H1 (cell line): Measurements from ENCODE around the gene RRAD. TPM values are rescaled to one million over a fixed set of nuclear protein-coding genes. Genes with fewer than 3 reads are reported as not detected.
A peak's percentile ranks its signal among the peaks of the same experiment; 100 is the strongest.

Source experiments
- CTCF ChIA-PET: fragments of 300-600 bp; sonication (Branson Sonifier 250); formaldehyde crosslinking; loops from one replicate; lab custom pipeline; 2021; ENCODE audit not compliant: partially characterized antibody; lab: Charles Lee
- POLR2A ChIA-PET: fragments of 300-600 bp; sonication (Branson Sonifier 250); formaldehyde crosslinking; loops from one replicate; lab custom pipeline; 2021; ENCODE audit warnings: inconsistent platforms; ENCODE audit not compliant: partially characterized antibody; lab: Charles Lee
- DNase-seq, 2 experiments: peaks; one replicate each; pipeline versions ENCODE4 v3.0.0 to v3.0.0-alpha.2; 2010 to 2022; ENCODE audit warnings: low spot score in 2 of 2, low read depth in 1 of 2, mixed read lengths in 1 of 2
- FAIRE-seq: peaks from 2 replicates; lab custom pipeline; 2011; peaks lifted over from hg19 to GRCh38; lab: Jason Lieb, UNC
- H2AFZ ChIP-seq: 2 replicates; pipeline ENCODE4 v1.8.1; 2012; ENCODE audit warnings: low read length, inconsistent platforms
- H2AK5ac ChIP-seq: 2 replicates; pipeline ENCODE4 v1.6.1; 2013; ENCODE audit warnings: low read depth, low read length
- H2BK120ac ChIP-seq: replicated peaks from 2 replicates; pipeline ENCODE3; 2013; ENCODE audit warnings: low read depth, low read length, inconsistent platforms
- H2BK12ac ChIP-seq: 2 replicates; pipeline ENCODE4 v1.6.1; 2013; ENCODE audit warnings: low read depth, low read length
- H2BK15ac ChIP-seq: 2 replicates; pipeline ENCODE4 v1.6.1; 2013; ENCODE audit warnings: low read length
- H2BK20ac ChIP-seq: 2 replicates; pipeline ENCODE4 v1.6.1; 2013; ENCODE audit warnings: low read length
- H2BK5ac ChIP-seq: 2 replicates; pipeline ENCODE4 v1.6.1; 2013; ENCODE audit warnings: low read depth, low read length
- H3K14ac ChIP-seq: 2 replicates; pipeline ENCODE4 v1.6.1; 2013; ENCODE audit warnings: inconsistent platforms; ENCODE audit not compliant: insufficient read length
- H3K18ac ChIP-seq: 2 replicates; pipeline ENCODE4 v1.6.1; 2013; ENCODE audit warnings: low read length; ENCODE audit errors: extremely low read depth
- H3K23ac ChIP-seq: 2 replicates; pipeline ENCODE4 v1.6.1; 2013; ENCODE audit warnings: inconsistent platforms; ENCODE audit not compliant: insufficient read length
- H3K23me2 ChIP-seq: 2 replicates; pipeline ENCODE4 v1.6.1; 2013; ENCODE audit warnings: low read depth, low read length
- H3K27ac ChIP-seq: 2 replicates; pipeline ENCODE4 v1.6.1; 2011; ENCODE audit warnings: low read depth, low read length, inconsistent platforms
- H3K27me3 ChIP-seq, 4 experiments: replicated peaks in 1 of 4; 1 replicate in 1 of 4; 2 replicates in 3 of 4; pipeline versions ENCODE4 v1.6.1 to v1.8.1; 2011 to 2013; ENCODE audit warnings: low read length in 3 of 4, mild to moderate bottlenecking in 3 of 4, inconsistent platforms in 2 of 4, mixed read lengths in 2 of 4, moderate library complexity in 1 of 4; ENCODE audit not compliant: control insufficient read depth in 3 of 4, insufficient read depth in 3 of 4; ENCODE audit errors: extremely low read depth in 1 of 4
- H3K36me3 ChIP-seq, 4 experiments: 2 replicates each; pipeline versions ENCODE4 v1.6.1 to v1.8.1; 2011 to 2013; ENCODE audit warnings: mild to moderate bottlenecking in 4 of 4, low read length in 3 of 4, moderate library complexity in 2 of 4, control low read depth in 1 of 4, inconsistent platforms in 1 of 4; ENCODE audit not compliant: insufficient read depth in 4 of 4, control insufficient read depth in 2 of 4
- H3K4ac ChIP-seq: replicated peaks from 2 replicates; pipeline ENCODE3; 2013; ENCODE audit warnings: low read length, low read depth, mixed read lengths, inconsistent platforms; ENCODE audit not compliant: insufficient read length
- H3K4me1 ChIP-seq, 4 experiments: replicated peaks in 1 of 4; 1 replicate in 1 of 4; 2 replicates in 3 of 4; pipeline versions ENCODE4 v1.6.1 to v1.8.1; 2011 to 2013; ENCODE audit warnings: low read length in 3 of 4, inconsistent platforms in 2 of 4, mixed read lengths in 1 of 4; ENCODE audit not compliant: insufficient read depth in 4 of 4, control insufficient read depth in 3 of 4
- H3K4me2 ChIP-seq, 2 experiments: 2 replicates each; pipeline versions ENCODE4 v1.6.1 to v1.8.1; 2011 to 2013; ENCODE audit warnings: low read depth in 2 of 2, low read length in 2 of 2, control low read depth in 1 of 2, inconsistent platforms in 1 of 2, mild to moderate bottlenecking in 1 of 2; ENCODE audit not compliant: insufficient read depth in 1 of 2
- H3K4me3 ChIP-seq, 4 experiments: fragments of 200-600, 300-600 bp in 1 of 4; sonication (generic), shearing (Covaris generic), sonication (Bioruptor Twin) in 1 of 4; 2 replicates each; pipeline versions ENCODE4 v1.5.1 to v1.8.1; 2011 to 2016; ENCODE audit warnings: low read length in 4 of 4, low read depth in 3 of 4, control low read depth in 2 of 4, inconsistent platforms in 2 of 4, mild to moderate bottlenecking in 2 of 4, mixed read lengths in 1 of 4, moderate library complexity in 1 of 4; ENCODE audit not compliant: insufficient read depth in 2 of 4; ENCODE audit errors: extremely low read depth in 1 of 4
- H3K56ac ChIP-seq: replicated peaks from 2 replicates; pipeline ENCODE3; 2013; ENCODE audit warnings: low read depth, mild to moderate bottlenecking, mixed read lengths, low read length, inconsistent platforms; ENCODE audit not compliant: insufficient read length
- H3K79me1 ChIP-seq: 2 replicates; pipeline ENCODE4 v1.6.1; 2013; ENCODE audit warnings: low read depth, low read length, control low read depth
- H3K79me2 ChIP-seq, 2 experiments: 2 replicates each; pipeline versions ENCODE4 v1.6.1 to v1.8.1; 2012 to 2013; ENCODE audit warnings: low read length in 2 of 2, mild to moderate bottlenecking in 2 of 2, inconsistent platforms in 1 of 2; ENCODE audit not compliant: insufficient read depth in 2 of 2, control insufficient read depth in 1 of 2
- H3K9ac ChIP-seq, 4 experiments: replicated peaks in 1 of 4; 1 replicate in 1 of 4; 2 replicates in 3 of 4; pipeline versions ENCODE4 v1.6.1 to v1.8.1; 2011 to 2013; ENCODE audit warnings: low read depth in 3 of 4, low read length in 3 of 4, control low read depth in 2 of 4, mild to moderate bottlenecking in 2 of 4, moderate library complexity in 2 of 4, inconsistent platforms in 1 of 4; ENCODE audit errors: extremely low read depth in 1 of 4
- H3K9me3 ChIP-seq, 2 experiments: 2 replicates each; pipeline versions ENCODE4 v1.6.1 to v1.8.1; 2012 to 2013; ENCODE audit warnings: mild to moderate bottlenecking in 2 of 2, moderate library complexity in 2 of 2, control low read depth in 1 of 2, inconsistent platforms in 1 of 2, low read depth in 1 of 2, low read length in 1 of 2, mixed read lengths in 1 of 2; ENCODE audit not compliant: insufficient read depth in 2 of 2
- H4K20me1 ChIP-seq, 2 experiments: replicated peaks in 1 of 2; 2 replicates each; pipeline versions ENCODE3 to v1.8.1; 2011 to 2013; ENCODE audit warnings: inconsistent platforms in 2 of 2, low read length in 2 of 2, mild to moderate bottlenecking in 1 of 2; ENCODE audit not compliant: insufficient read depth in 2 of 2, control insufficient read depth in 1 of 2
- H4K5ac ChIP-seq: 2 replicates; pipeline ENCODE4 v1.6.1; 2013; ENCODE audit warnings: low read length, low read depth, mixed read lengths, inconsistent platforms; ENCODE audit not compliant: insufficient read length
- H4K8ac ChIP-seq: 2 replicates; pipeline ENCODE4 v1.8.0; 2013; ENCODE audit warnings: mild to moderate bottlenecking, moderate library complexity, low read length, inconsistent platforms; ENCODE audit not compliant: insufficient read depth; ENCODE audit errors: extremely low read depth
- H4K91ac ChIP-seq: replicated peaks from 2 replicates; pipeline ENCODE3; 2013; ENCODE audit warnings: low read length, mixed read lengths, inconsistent platforms; ENCODE audit not compliant: insufficient read length
- BRCA1 ChIP-seq: IDR thresholded peaks from 2 replicates; pipeline ENCODE4 v1.6.1; 2012; ENCODE audit warnings: low read depth, low read length, improper control_type of control experiment
- CEBPB ChIP-seq: IDR thresholded peaks from 2 replicates; pipeline ENCODE4 v1.6.1; 2012; ENCODE audit warnings: low read depth, low read length
- CREB1 ChIP-seq: IDR thresholded peaks from 2 replicates; pipeline ENCODE4 v1.6.1; 2012; ENCODE audit warnings: inconsistent platforms
- FOSL1 ChIP-seq: IDR thresholded peaks from 2 replicates; pipeline ENCODE4 v1.6.1; 2011; ENCODE audit warnings: mild to moderate bottlenecking, low read depth, low read length, moderate library complexity; ENCODE audit not compliant: insufficient read depth
- NANOG ChIP-seq: IDR thresholded peaks from 2 replicates; pipeline ENCODE4 v1.6.1; 2011; ENCODE audit warnings: low read length, low read depth, mild to moderate bottlenecking, inconsistent platforms; ENCODE audit not compliant: insufficient read depth, poor library complexity, severe bottlenecking
- POLR2A ChIP-seq, 2 experiments: IDR thresholded peaks; 1 replicate in 1 of 2; 2 replicates in 1 of 2; pipeline ENCODE4 v1.6.1; 2011; ENCODE audit warnings: low read depth in 2 of 2, low read length in 2 of 2, mild to moderate bottlenecking in 2 of 2; ENCODE audit errors: control extremely low read depth in 1 of 2
- POU5F1 ChIP-seq: IDR thresholded peaks from 2 replicates; pipeline ENCODE4 v1.6.1; 2011; ENCODE audit warnings: low read depth, mild to moderate bottlenecking, low read length, moderate library complexity
- RAD21 ChIP-seq, 2 experiments: IDR thresholded peaks in 1 of 2; conservative IDR thresholded peaks in 1 of 2; 2 replicates each; pipeline ENCODE4 v1.6.1; 2011; ENCODE audit warnings: low read depth in 2 of 2, low read length in 2 of 2, improper control_type of control experiment in 1 of 2, inconsistent platforms in 1 of 2, mild to moderate bottlenecking in 1 of 2, moderate library complexity in 1 of 2
- RFX5 ChIP-seq: IDR thresholded peaks from 2 replicates; pipeline ENCODE4 v1.6.1; 2011; ENCODE audit warnings: low read depth, low read length, improper control_type of control experiment, borderline replicate concordance
- RXRA ChIP-seq: IDR thresholded peaks from 2 replicates; pipeline ENCODE4 v1.6.1; 2011; ENCODE audit warnings: low read depth, mild to moderate bottlenecking, low read length, moderate library complexity; ENCODE audit not compliant: insufficient read depth
- SAP30 ChIP-seq: fragments of 300-600 bp; sonication (generic); IDR thresholded peaks from 2 replicates; pipeline ENCODE4 v1.7.1; 2012; ENCODE audit warnings: low read length, moderate library complexity, mild to moderate bottlenecking, inconsistent platforms; ENCODE audit not compliant: insufficient read depth, insufficient replicate concordance
- SP2 ChIP-seq: IDR thresholded peaks from 2 replicates; pipeline ENCODE4 v1.6.1; 2012; ENCODE audit warnings: mild to moderate bottlenecking, low read length, inconsistent platforms
- SP4 ChIP-seq: IDR thresholded peaks from 2 replicates; pipeline ENCODE4 v1.6.1; 2012; ENCODE audit warnings: low read length, inconsistent platforms
- YY1 ChIP-seq: IDR thresholded peaks from 2 replicates; pipeline ENCODE4 v1.6.1; 2011; ENCODE audit warnings: low read depth, mild to moderate bottlenecking, low read length
- WGBS, 2 experiments: shearing (Covaris generic) in 1 of 2; methylation state at CpG; one replicate each; pipeline versions ENCODE4 v1.1.6 to v1.1.7; 2013 to 2015; ENCODE audit warnings: low lambda C conversion rate in 2 of 2, mixed read lengths in 2 of 2, inconsistent platforms in 1 of 2, low coverage in 1 of 2, missing lambda C conversion rate in 1 of 2; ENCODE audit not compliant: insufficient replicate concordance in 2 of 2, insufficient coverage in 1 of 2, insufficient read length in 1 of 2; ENCODE audit errors: extremely low coverage in 1 of 2, missing lambda C conversion rate in 1 of 2; 5-methylcytosine and 5-hydroxymethylcytosine counted together
- polyA plus RNA-seq, 7 experiments: library from polyadenylated mRNA; depleted of rRNA in 3 of 7; stranded (reverse) in 5 of 7; unstranded in 2 of 7; fragments of >200 nt in 5 of 7; fragments of 200-250 nt in 2 of 7; gene quantifications; 1 replicate in 5 of 7; 2 replicates in 1 of 7; 4 replicates in 1 of 7; pipeline versions ENCODE4 v1.2.1 to v1.2.3, GENCODE V29; 2011 to 2013; ENCODE audit warnings: missing spikeins in 2 of 7, mixed read lengths in 2 of 7
- total RNA-seq: library from RNA; stranded (reverse); fragmentation: NEBNext Ultra II Directional; extraction: Animal tissue kit (Norgen Biotek cat#: 25700); gene quantifications from 2 replicates; pipeline ENCODE4 v1.2.1, GENCODE V29; 2021

Gene RRAD
- total and polyA plus RNA-seq, 2 of the 8 experiments (the other 6 are each of a cell fraction or from before 2014, with no cell fraction given), result 0.17 TPM; not detected in 1

DNA sequence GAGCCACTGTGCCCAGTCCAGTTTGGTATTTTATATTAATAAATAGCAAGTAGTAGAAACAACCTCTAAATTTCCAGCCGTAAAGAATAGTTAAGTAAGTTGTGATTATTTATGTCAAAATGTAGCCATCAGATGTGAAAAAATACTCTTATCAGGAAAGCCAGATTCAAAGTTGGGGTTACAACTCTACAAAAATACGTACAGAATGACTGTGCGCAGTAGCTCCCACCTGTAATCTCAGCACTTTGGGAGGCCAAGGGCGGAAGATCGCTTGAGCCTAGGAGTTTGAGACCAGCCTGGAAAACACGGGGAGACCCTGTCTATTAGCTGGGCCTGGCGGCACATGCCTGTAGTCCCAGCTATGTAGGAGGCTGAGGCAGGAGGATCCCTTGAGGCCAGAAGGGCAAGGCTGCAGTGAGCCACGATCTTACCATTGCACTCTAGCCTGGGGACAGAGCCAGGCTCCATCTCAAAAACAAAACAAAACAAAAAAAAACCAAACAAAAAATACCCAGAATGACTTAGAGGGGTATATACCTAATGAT lies 43.3 kb downstream of the RRAD start:
- Histone ChIP-seq H2BK120ac (no peak overlapping the region), H2AFZ (no peak overlapping the region), H3K27ac (no peak overlapping the region), H3K9me3 (no peaks in the 10 kb centered on the region), H4K8ac (no peak overlapping the region), H3K27me3 (peaks cover 0 to 3% (median 0%) of the 10 kb centered on the region in 4 experiments; a peak in 1 of 7 replicates), H3K23me2 (peaks cover 8% of the 10 kb centered on the region; the same call in 1 of the 2 replicates), H3K23ac (no peak overlapping the region), H3K4ac (no peak overlapping the region), H3K4me1 (peaks cover 0 to 10% (median 3%) of the 10 kb centered on the region in 4 experiments; a peak in 3 of 7 replicates), H3K9ac (no peak overlapping the region), H4K5ac (no peak overlapping the region), H2BK5ac (no peak overlapping the region), H3K79me1 (peaks cover 12% of the 10 kb centered on the region), H2AK5ac (no peak overlapping the region), H2BK15ac (no peak overlapping the region), H3K79me2 (peaks cover 0 to 30% of the 10 kb centered on the region in 2 experiments; a peak in 3 of 4 replicates), H3K56ac (no peak overlapping the region), H3K36me3 (peaks cover 10 to 30% (median 21%) of the 10 kb centered on the region in 4 experiments), H3K14ac (no peak overlapping the region), H2BK12ac (no peak overlapping the region), H2BK20ac (no peak overlapping the region), H3K4me3 (peak overlapping the region in 1 of 4 experiments; percentile 84; a peak in 2 of 8 replicates), H4K91ac (no peak overlapping the region), H4K20me1 (peaks cover 7 to 15% of the 10 kb centered on the region in 2 experiments), H3K4me2 (peak overlapping the region; percentile 68 to 89; a peak in 3 of 4 replicates), H3K18ac (no peak overlapping the region)
- POLR2A ChIA-PET, result interaction anchor here (0.6 to 3.0 kb wide), 6 partner anchors 8 to 131 kb away, joined by 3 to 12 read pairs (median 7); partner anchors contain the start of gene DYNC1LI2
- CTCF ChIA-PET, result interaction anchor here (0.6 to 42.0 kb wide), 9 partner anchors 9 to 316 kb away, joined by 3 to 1009 read pairs (median 3); partner anchors contain the start of genes CDH16, DYNC1LI2 and RRAD
- DNase-seq (no peak), FAIRE-seq (no peak)
- WGBS, 2 experiments, result 90% methylated on average over 8 of the region's 8 CpGs; no CpG with 5 or more reads in 1 of the 2 experiments
- TF ChIP-seq RFX5 (no peak), FOSL1 (no peak), SP2 (no peak), RAD21 (IDR thresholded peaks at IDR 0.05 in 1 of 2, conservative IDR thresholded peaks at IDR 0.05 in 1 of 2; ENCODE audit: low read depth in 2 of 2, low read length in 2 of 2) (no peak), CREB1 (no peak), POU5F1 (no peak), BRCA1 (no peak), POLR2A (IDR thresholded peaks at IDR 0.05; ENCODE audit: control extremely low read depth in 1 of 2, low read depth in 2 of 2, low read length in 2 of 2) (no peak), CEBPB (no peak), SAP30 (no peak), RXRA (no peak), NANOG (no peak), SP4 (no peak), YY1 (no peak)
